Astrocyte (in vitro differentiated cells and primary cell): Measurements from ENCODE around the gene MAP4K4. TPM values are rescaled to one million over a fixed set of nuclear protein-coding genes. Genes with fewer than 3 reads are reported as not detected.
"Not testable (repeated sequence)": the region's sequence is repeated elsewhere in the genome, so short reads cannot be mapped to it uniquely, and the experiment has no call there.

Experiments
- DNase-seq: peaks from one replicate; pipeline ENCODE4 v3.0.0-alpha.2; 2010; ENCODE audit warnings: low read depth
- FAIRE-seq: peaks from 2 replicates; lab custom pipeline; 2011; peaks lifted over from hg19 to GRCh38; lab: Jason Lieb, UNC
- H2AFZ ChIP-seq: 2 replicates; pipeline ENCODE4 v1.6.0; 2012; ENCODE audit warnings: low read depth, low read length, inconsistent platforms
- H3K27ac ChIP-seq: 2 replicates; pipeline ENCODE4 v1.5.1; 2011; ENCODE audit warnings: low read depth, low read length, inconsistent platforms
- H3K27me3 ChIP-seq: 2 replicates; pipeline ENCODE4 v1.6.0; 2011; ENCODE audit warnings: low read length, inconsistent platforms; ENCODE audit not compliant: insufficient read depth
- H3K36me3 ChIP-seq: 2 replicates; pipeline ENCODE4 v1.5.1; 2011; ENCODE audit warnings: low read length, inconsistent platforms; ENCODE audit not compliant: insufficient read depth
- H3K4me1 ChIP-seq: 2 replicates; pipeline ENCODE4 v1.5.1; 2011; ENCODE audit warnings: low read length, inconsistent platforms; ENCODE audit not compliant: insufficient read depth
- H3K4me2 ChIP-seq: 2 replicates; pipeline ENCODE4 v1.6.0; 2012; ENCODE audit warnings: low read length, inconsistent platforms
- H3K4me3 ChIP-seq: 2 replicates; pipeline ENCODE4 v1.5.1; 2011; ENCODE audit warnings: low read depth, mild to moderate bottlenecking, low read length, inconsistent platforms; ENCODE audit not compliant: insufficient read depth
- H3K79me2 ChIP-seq: 2 replicates; pipeline ENCODE4 v1.6.0; 2012; ENCODE audit warnings: mild to moderate bottlenecking, low read length, inconsistent platforms; ENCODE audit not compliant: insufficient read depth
- H3K9ac ChIP-seq: 2 replicates; pipeline ENCODE4 v1.6.0; 2012; ENCODE audit warnings: mild to moderate bottlenecking, low read length, inconsistent platforms
- H3K9me3 ChIP-seq: 2 replicates; pipeline ENCODE4 v1.5.1; 2012; ENCODE audit warnings: low read depth, mild to moderate bottlenecking, low read length, inconsistent platforms; ENCODE audit not compliant: insufficient read depth
- H4K20me1 ChIP-seq: 2 replicates; pipeline ENCODE4 v1.6.0; 2012; ENCODE audit warnings: low read length, inconsistent platforms; ENCODE audit not compliant: insufficient read depth
- H3K27ac Mint-ChIP-seq: one replicate; pipeline ENCODE4 v1.8.0; 2021; ENCODE audit warnings: mild to moderate bottlenecking, mixed read lengths; ENCODE audit not compliant: unreplicated experiment
- H3K27me3 Mint-ChIP-seq: one replicate; pipeline ENCODE4 v1.8.0; 2021; ENCODE audit warnings: low read depth, mixed read lengths; ENCODE audit not compliant: unreplicated experiment
- H3K36me3 Mint-ChIP-seq: one replicate; pipeline ENCODE4 v1.8.0; 2021; ENCODE audit warnings: low read depth, mixed read lengths; ENCODE audit not compliant: unreplicated experiment
- H3K4me1 Mint-ChIP-seq: one replicate; pipeline ENCODE4 v1.8.0; 2021; ENCODE audit warnings: low read depth, mixed read lengths; ENCODE audit not compliant: unreplicated experiment
- H3K4me3 Mint-ChIP-seq: one replicate; pipeline ENCODE4 v1.8.0; 2021; ENCODE audit warnings: mild to moderate bottlenecking, moderate library complexity, mixed read lengths; ENCODE audit not compliant: unreplicated experiment
- H3K9me3 Mint-ChIP-seq: one replicate; pipeline ENCODE4 v1.8.0; 2021; ENCODE audit warnings: mild to moderate bottlenecking, mixed read lengths; ENCODE audit not compliant: unreplicated experiment
- EZH2 ChIP-seq: IDR thresholded peaks from 2 replicates; pipeline ENCODE4 v1.6.1; 2012; ENCODE audit warnings: mild to moderate bottlenecking, low read length, inconsistent platforms; ENCODE audit not compliant: insufficient read depth
- total RNA-seq: library from RNA; stranded (reverse); gene quantifications from 2 replicates; pipeline ENCODE4 v1.2.1, GENCODE V29; 2021
- TF ChIP-seq, protein P1 (sequence below): IDR thresholded peaks from 2 replicates; pipeline ENCODE4 v1.5.1; 2011; ENCODE audit warnings: low read depth, mild to moderate bottlenecking, inconsistent platforms, low read length, moderate library complexity; ENCODE audit not compliant: insufficient read depth

Gene MAP4K4
- total RNA-seq, 1 donor from 2014 or later, result 231 TPM

DNA sequence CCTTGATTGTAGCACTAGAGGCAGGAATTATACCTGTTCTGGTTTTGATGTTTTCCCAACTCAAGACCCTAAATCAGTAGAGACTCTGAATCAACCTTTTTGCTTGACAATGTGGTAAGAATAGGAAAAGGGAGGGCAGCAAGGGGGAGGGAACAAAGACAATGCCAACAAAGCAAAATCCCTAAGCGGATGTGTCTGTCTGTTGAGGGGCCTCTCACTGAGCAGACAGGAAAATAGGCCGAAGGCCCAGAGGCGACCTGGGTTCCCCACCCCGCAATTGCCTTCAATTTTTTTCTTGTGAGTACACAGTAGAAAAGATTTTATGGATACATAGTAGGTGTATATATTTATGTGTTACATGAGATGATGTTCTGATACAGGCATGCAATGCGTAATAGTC, 75.6 kb downstream of the MAP4K4 start:
- Mint-ChIP-seq H3K27ac (peak overlapping the region; percentile 55), H3K4me3 (no peak overlapping the region), H3K9me3 (no peaks in the 10 kb centered on the region), H3K4me1 (peaks cover 71% of the 10 kb centered on the region), H3K27me3 (no peaks in the 10 kb centered on the region), H3K36me3 (no peaks in the 10 kb centered on the region)
- no peak overlapping the region for H2AFZ ChIP-seq
- H3K79me2 ChIP-seq, result peaks cover 99% of the 10 kb centered on the region
- H4K20me1 ChIP-seq, result peaks cover 96% of the 10 kb centered on the region
- DNase-seq (no peak), FAIRE-seq (no peak)
- no peak overlapping the region for H3K4me2 ChIP-seq
- no peak for TF ChIP-seq EZH2
- TF ChIP-seq, protein P1, sequence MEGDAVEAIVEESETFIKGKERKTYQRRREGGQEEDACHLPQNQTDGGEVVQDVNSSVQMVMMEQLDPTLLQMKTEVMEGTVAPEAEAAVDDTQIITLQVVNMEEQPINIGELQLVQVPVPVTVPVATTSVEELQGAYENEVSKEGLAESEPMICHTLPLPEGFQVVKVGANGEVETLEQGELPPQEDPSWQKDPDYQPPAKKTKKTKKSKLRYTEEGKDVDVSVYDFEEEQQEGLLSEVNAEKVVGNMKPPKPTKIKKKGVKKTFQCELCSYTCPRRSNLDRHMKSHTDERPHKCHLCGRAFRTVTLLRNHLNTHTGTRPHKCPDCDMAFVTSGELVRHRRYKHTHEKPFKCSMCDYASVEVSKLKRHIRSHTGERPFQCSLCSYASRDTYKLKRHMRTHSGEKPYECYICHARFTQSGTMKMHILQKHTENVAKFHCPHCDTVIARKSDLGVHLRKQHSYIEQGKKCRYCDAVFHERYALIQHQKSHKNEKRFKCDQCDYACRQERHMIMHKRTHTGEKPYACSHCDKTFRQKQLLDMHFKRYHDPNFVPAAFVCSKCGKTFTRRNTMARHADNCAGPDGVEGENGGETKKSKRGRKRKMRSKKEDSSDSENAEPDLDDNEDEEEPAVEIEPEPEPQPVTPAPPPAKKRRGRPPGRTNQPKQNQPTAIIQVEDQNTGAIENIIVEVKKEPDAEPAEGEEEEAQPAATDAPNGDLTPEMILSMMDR, result no peak
- H3K36me3 ChIP-seq, result no peaks in the 10 kb centered on the region
- H3K9me3 ChIP-seq, result no peaks in the 10 kb centered on the region
- H3K9ac ChIP-seq, result no peak overlapping the region
- H3K27me3 ChIP-seq, result no peaks in the 10 kb centered on the region
- no peak overlapping the region for H3K4me3 ChIP-seq
- no peak overlapping the region for H3K27ac ChIP-seq
- H3K4me1 ChIP-seq, result peaks cover 32% of the 10 kb centered on the region

DNA sequence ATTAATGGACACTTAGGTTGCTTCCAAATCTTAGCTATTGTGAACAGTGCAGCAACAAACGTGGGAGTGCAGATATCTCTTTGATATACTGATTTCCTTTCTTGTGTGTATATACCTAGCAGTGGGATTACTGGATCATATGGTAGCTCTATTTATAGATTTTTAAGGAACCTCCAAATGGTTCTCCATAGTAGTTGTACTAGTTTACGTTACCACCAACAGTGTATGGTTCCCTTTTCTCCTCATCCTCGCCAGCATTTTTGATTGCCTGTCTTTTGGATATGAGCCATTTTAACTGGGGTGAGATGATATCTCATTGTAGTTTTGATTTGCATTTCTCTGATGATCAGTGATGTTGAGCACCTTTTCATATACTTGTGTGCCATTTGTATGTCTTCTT, 76.5 kb downstream of the MAP4K4 start:
- H3K36me3 ChIP-seq, H3K4me2 ChIP-seq, H3K36me3 Mint-ChIP-seq, H3K9me3 ChIP-seq, H3K27me3 ChIP-seq, H3K4me3 Mint-ChIP-seq, FAIRE-seq, H3K9me3 Mint-ChIP-seq, DNase-seq, H3K27ac Mint-ChIP-seq, H3K9ac ChIP-seq, H3K27ac ChIP-seq, H3K27me3 Mint-ChIP-seq, H3K4me3 ChIP-seq, H2AFZ ChIP-seq: not testable (repeated sequence)
- H3K4me1 ChIP-seq, result peaks cover 26% of the 10 kb centered on the region
- H4K20me1 ChIP-seq, result peaks cover 97% of the 10 kb centered on the region
- H3K79me2 ChIP-seq, result peaks cover 99% of the 10 kb centered on the region
- peaks cover 66% of the 10 kb centered on the region for H3K4me1 Mint-ChIP-seq

DNA sequence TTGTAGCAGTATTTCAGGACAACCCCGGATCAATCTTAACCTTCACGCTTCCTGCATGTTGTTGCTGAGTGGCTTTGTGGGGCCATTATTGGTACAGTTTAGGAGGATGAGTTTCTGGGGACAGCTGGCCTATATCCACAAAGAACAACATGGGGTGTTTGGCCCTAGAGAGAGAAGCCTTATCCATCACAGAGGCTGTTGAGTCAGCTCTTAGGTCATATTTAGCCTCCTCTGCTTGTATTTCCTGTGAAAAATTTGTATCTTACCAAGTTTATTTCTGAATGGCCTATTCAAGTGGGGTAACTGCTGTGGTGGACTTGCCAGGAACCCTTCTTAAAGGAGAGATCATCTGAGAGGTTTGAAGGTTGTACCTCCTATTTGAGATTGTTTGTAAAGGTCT, 77.6 kb downstream of the MAP4K4 start:
- Mint-ChIP-seq H3K4me3 (no peak overlapping the region), H3K36me3 (no peaks in the 10 kb centered on the region), H3K27me3 (no peaks in the 10 kb centered on the region), H3K4me1 (peaks cover 61% of the 10 kb centered on the region), H3K27ac (no peak overlapping the region), H3K9me3 (no peaks in the 10 kb centered on the region)
- Histone ChIP-seq H3K4me2 (peak overlapping the region; percentile 5), H3K4me1 (peaks cover 26% of the 10 kb centered on the region), H3K9me3 (no peaks in the 10 kb centered on the region), H3K36me3 (no peaks in the 10 kb centered on the region), H3K27me3 (no peaks in the 10 kb centered on the region), H3K9ac (no peak overlapping the region), H2AFZ (no peak overlapping the region), H3K27ac (no peak overlapping the region), H3K79me2 (peaks cover 99% of the 10 kb centered on the region), H3K4me3 (no peak overlapping the region), H4K20me1 (peaks cover 98% of the 10 kb centered on the region)
- DNase-seq, result no peak
- no peak for FAIRE-seq
- TF ChIP-seq, protein P1, result no peak
- TF ChIP-seq EZH2, result no peak
